ENCODE measurements around the gene TIA1. TPM values are rescaled to one million over a fixed set of nuclear protein-coding genes. Genes with fewer than 3 reads are reported as not detected.

TIA1 gene
- total RNA-seq, 5 donors from 2014 or later (not counting 1 experiment from before 2014, with no cell fraction given), result 94.4 to 154 (median 148) TPM

GRCh38 chr2:70199320-70199864 lies 49.0 kb downstream of the TIA1 start:
- Mint-ChIP-seq H3K27me3 (peaks cover 0 to 3% of the 10 kb centered on the region in 2 donors), H3K4me1 (no peaks in the 10 kb centered on the region), H3K36me3 (no peaks in the 10 kb centered on the region), H3K27ac (no peak overlapping the region), H3K9me3 (no peaks in the 10 kb centered on the region), H3K4me3 (no peak overlapping the region)
- ATAC-seq (replicated peaks in 1 of 4) (no peak), DNase-seq (no peak)
- ChIA-PET POLR2A (no interaction called here), CTCF (interaction anchor here in 1 of 2 donors (0.5 kb wide), 1 partner anchor 10 kb away, joined by 3 read pairs; no protein-coding TSS in a partner anchor)
- Histone ChIP-seq H3K36me3 (ENCODE audit: control insufficient read depth in 2 of 2, extremely low read depth in 1 of 2, insufficient read depth in 1 of 2, low read length in 1 of 2) (no peaks in the 10 kb centered on the region), H3K27me3 (replicated peaks in 1 of 2; ENCODE audit: control insufficient read depth in 2 of 2, extremely low read depth in 1 of 2, insufficient read depth in 2 of 2, low read length in 1 of 2) (no peaks in the 10 kb centered on the region), H3K4me3 (ENCODE audit: control insufficient read depth in 1 of 2, extremely low read depth in 1 of 2, low read length in 1 of 2) (no peak overlapping the region), H3K4me1 (ENCODE audit: control insufficient read depth in 1 of 2, extremely low read depth in 1 of 2, insufficient read depth in 2 of 2, low read length in 2 of 2) (no peaks in the 10 kb centered on the region), H3K27ac (ENCODE audit: low read length) (no peak overlapping the region), H3K9me3 (no peaks in the 10 kb centered on the region)
- 77% methylated on average over 3 of the region's 4 CpGs for WGBS (ENCODE audit: insufficient coverage)

- POLR2A ChIA-PET, result interaction anchor here (0.6 to 2.9 kb wide), 5 partner anchors 13 to 771 kb away, joined by 3 to 29 read pairs (median 3); partner anchors contain the start of gene MXD1 (in 1 of the 2)
- no peak overlapping the region for H3K27ac Mint-ChIP-seq
Observed at GRCh38 chr2:70192516-70192915, 55.9 kb downstream of the TIA1 start.

GRCh38 chr2:70191244-70191735 lies 57.1 kb downstream of the TIA1 start:
- H3K36me3 ChIP-seq (ENCODE audit: control insufficient read depth in 2 of 2, extremely low read depth in 1 of 2, insufficient read depth in 1 of 2, low read length in 1 of 2), result no peaks in the 10 kb centered on the region
- H3K9me3 ChIP-seq, result no peaks in the 10 kb centered on the region
- ATAC-seq (replicated peaks in 1 of 4), result no peak
- ChIA-PET CTCF (interaction anchor here (0.9 to 1.9 kb wide), 13 partner anchors 12 to 754 kb away, joined by 3 to 21 read pairs (median 4); partner anchors contain the start of genes MXD1 (in 1 of the 2), NFU1 (in 1 of the 2) and SNRNP27 (in 1 of the 2)), POLR2A (interaction anchor here (0.6 to 2.9 kb wide), 13 partner anchors 48 to 759 kb away, joined by 3 to 29 read pairs (median 4); partner anchors contain the start of genes MXD1 (in 1 of the 2), PCYOX1 (in 1 of the 2), SNRPG (in 1 of the 2) and TIA1 (in 1 of the 2))
- H3K4me1 ChIP-seq (ENCODE audit: control insufficient read depth in 1 of 2, extremely low read depth in 1 of 2, insufficient read depth in 2 of 2, low read length in 2 of 2), result peaks cover 7 to 8% of the 10 kb centered on the region in 2 experiments
- peak overlapping the region; percentile 95 for H3K27ac ChIP-seq (ENCODE audit: low read length)
- Mint-ChIP-seq H3K27me3 (no peaks in the 10 kb centered on the region), H3K27ac (peak overlapping the region; percentile 98 to 99), H3K36me3 (peaks cover 3% of the 10 kb centered on the region), H3K9me3 (no peaks in the 10 kb centered on the region), H3K4me1 (peaks cover 17 to 24% (median 22%) of the 10 kb centered on the region in 3 donors), H3K4me3 (peak overlapping the region; percentile 88 to 97 (median 91))
- H3K27me3 ChIP-seq (replicated peaks in 1 of 2; ENCODE audit: control insufficient read depth in 2 of 2, extremely low read depth in 1 of 2, insufficient read depth in 2 of 2, low read length in 1 of 2), result no peaks in the 10 kb centered on the region
- no peak for DNase-seq
- H3K4me3 ChIP-seq (ENCODE audit: control insufficient read depth in 1 of 2, extremely low read depth in 1 of 2, low read length in 1 of 2), result peak overlapping the region in 1 of 2 donors; percentile 73
- 92% methylated on average over 2 of the region's 13 CpGs for WGBS (ENCODE audit: insufficient coverage)

More at GRCh38 chr2:70192516-70192915, 55.9 kb downstream of the TIA1 start:
- Histone ChIP-seq H3K4me1 (ENCODE audit: control insufficient read depth in 1 of 2, extremely low read depth in 1 of 2, insufficient read depth in 2 of 2, low read length in 2 of 2) (peaks cover 7 to 8% of the 10 kb centered on the region in 2 experiments), H3K27me3 (replicated peaks in 1 of 2; ENCODE audit: control insufficient read depth in 2 of 2, extremely low read depth in 1 of 2, insufficient read depth in 2 of 2, low read length in 1 of 2) (no peaks in the 10 kb centered on the region), H3K9me3 (no peaks in the 10 kb centered on the region), H3K27ac (ENCODE audit: low read length) (no peak overlapping the region), H3K4me3 (ENCODE audit: control insufficient read depth in 1 of 2, extremely low read depth in 1 of 2, low read length in 1 of 2) (no peak overlapping the region), H3K36me3 (ENCODE audit: control insufficient read depth in 2 of 2, extremely low read depth in 1 of 2, insufficient read depth in 1 of 2, low read length in 1 of 2) (no peaks in the 10 kb centered on the region)
- ATAC-seq (replicated peaks in 1 of 4) (no peak), DNase-seq (no peak)
- peaks cover 17 to 24% (median 22%) of the 10 kb centered on the region in 3 donors for H3K4me1 Mint-ChIP-seq
- H3K27me3 Mint-ChIP-seq, result no peaks in the 10 kb centered on the region
- 93% methylated on average over 2 of the region's 5 CpGs for WGBS (ENCODE audit: insufficient coverage)
- peaks cover 3% of the 10 kb centered on the region for H3K36me3 Mint-ChIP-seq
- H3K4me3 Mint-ChIP-seq, result no peak overlapping the region
- no peaks in the 10 kb centered on the region for H3K9me3 Mint-ChIP-seq
- CTCF ChIA-PET, result interaction anchor here in 1 of 2 donors (0.7 to 1.0 kb wide), 2 partner anchors 11 to 65 kb away, joined by 4 read pairs; partner anchors contain the start of gene PCYOX1

GRCh38 chr2:70190418-70191243 lies 57.8 kb downstream of the TIA1 start, which contains the start of gene C2orf42:
Gene C2orf42 (minus strand): TSS chr2:70191019. CDS start chr2:70181985, 9,034 bp downstream.
- Mint-ChIP-seq H3K27ac (peak within 1 kb of the TSS; percentile 98 to 99), H3K9me3 (no peaks in the 10 kb centered on the region), H3K36me3 (peaks cover 3% of the 10 kb centered on the region), H3K27me3 (no peaks in the 10 kb centered on the region), H3K4me3 (peak within 1 kb of the TSS; percentile 88 to 97 (median 91)), H3K4me1 (peaks cover 17 to 24% (median 22%) of the 10 kb centered on the region in 3 donors)
- Histone ChIP-seq H3K36me3 (ENCODE audit: control insufficient read depth in 2 of 2, extremely low read depth in 1 of 2, insufficient read depth in 1 of 2, low read length in 1 of 2) (no peaks in the 10 kb centered on the region), H3K4me1 (ENCODE audit: control insufficient read depth in 1 of 2, extremely low read depth in 1 of 2, insufficient read depth in 2 of 2, low read length in 2 of 2) (peaks cover 7 to 8% of the 10 kb centered on the region in 2 experiments), H3K9me3 (no peaks in the 10 kb centered on the region), H3K27ac (ENCODE audit: low read length) (peak within 1 kb of the TSS; percentile 95), H3K4me3 (ENCODE audit: control insufficient read depth in 1 of 2, extremely low read depth in 1 of 2, low read length in 1 of 2) (peak within 1 kb of the TSS; percentile 73), H3K27me3 (replicated peaks in 1 of 2; ENCODE audit: control insufficient read depth in 2 of 2, extremely low read depth in 1 of 2, insufficient read depth in 2 of 2, low read length in 1 of 2) (no peaks in the 10 kb centered on the region)
- ChIA-PET POLR2A (interaction anchor here (0.5 to 2.9 kb wide), 15 partner anchors 47 to 1145 kb away, joined by 3 to 29 read pairs (median 4); partner anchors contain the start of genes MXD1 (in 1 of the 2), PCYOX1 (in 1 of the 2), SNRPG (in 1 of the 2) and TIA1 (in 1 of the 2)), CTCF (interaction anchor here (0.6 to 1.9 kb wide), 14 partner anchors 11 to 753 kb away, joined by 3 to 21 read pairs (median 4); partner anchors contain the start of genes MXD1 (in 1 of the 2), NFU1 (in 1 of the 2) and SNRNP27 (in 1 of the 2))
- WGBS (ENCODE audit: insufficient coverage), result under 1% methylated on average over 40 of the region's 60 CpGs
- peak; percentile 88 to 97 (median 94) for DNase-seq
- ATAC-seq (replicated peaks in 1 of 4), result peak; percentile 85 to 91 (median 88)

GRCh38 chr2:70188460-70188859 lies 60.0 kb downstream of the TIA1 start:
- H3K27me3 Mint-ChIP-seq, result no peaks in the 10 kb centered on the region
- DNase-seq (no peak), ATAC-seq (replicated peaks in 1 of 4) (no peak)
- no peaks in the 10 kb centered on the region for H3K9me3 ChIP-seq
- H3K36me3 Mint-ChIP-seq, result peaks cover 3% of the 10 kb centered on the region
- H3K9me3 Mint-ChIP-seq, result no peaks in the 10 kb centered on the region
- H3K4me3 Mint-ChIP-seq, result peak overlapping the region in 2 of 3 donors; percentile 6 to 88
- ChIA-PET POLR2A (interaction anchor here in 1 of 2 donors (0.5 to 0.7 kb wide), 3 partner anchors 203 to 688 kb away, joined by 3 to 5 read pairs (median 3); no protein-coding TSS in a partner anchor), CTCF (no interaction called here)
- peak overlapping the region; percentile 7 to 72 for H3K27ac Mint-ChIP-seq
- H3K27ac ChIP-seq (ENCODE audit: low read length), result no peak overlapping the region
- WGBS (ENCODE audit: insufficient coverage), result 90% methylated on average over 2 of the region's 5 CpGs
- no peaks in the 10 kb centered on the region for H3K27me3 ChIP-seq (replicated peaks in 1 of 2; ENCODE audit: control insufficient read depth in 2 of 2, extremely low read depth in 1 of 2, insufficient read depth in 2 of 2, low read length in 1 of 2)
- no peaks in the 10 kb centered on the region for H3K36me3 ChIP-seq (ENCODE audit: control insufficient read depth in 2 of 2, extremely low read depth in 1 of 2, insufficient read depth in 1 of 2, low read length in 1 of 2)
- peaks cover 17 to 24% (median 22%) of the 10 kb centered on the region in 3 donors for H3K4me1 Mint-ChIP-seq
- no peak overlapping the region for H3K4me3 ChIP-seq (ENCODE audit: control insufficient read depth in 1 of 2, extremely low read depth in 1 of 2, low read length in 1 of 2)
- H3K4me1 ChIP-seq (ENCODE audit: control insufficient read depth in 1 of 2, extremely low read depth in 1 of 2, insufficient read depth in 2 of 2, low read length in 2 of 2), result peaks cover 7 to 8% of the 10 kb centered on the region in 2 experiments

Measured in T-cell (primary cell).